Panc1 (cell line): ENCODE data around the gene EZH2. TPM values are rescaled to one million over a fixed set of nuclear protein-coding genes. Genes with fewer than 3 reads are reported as not detected.

ENCODE experiments used
- ATAC-seq: fragments of 200-7000 bp; cut with Tn5 transposase; 2 replicates; pipeline ENCODE4 v1.9.1; 2020; ENCODE audit warnings: mild to moderate bottlenecking, moderate library complexity
- BruUV-seq: library from RNA; stranded (reverse); fragments of 400-500 nt; replicated peaks from 2 replicates; lab custom pipeline; 2021; lab: Mats Ljungman, UMichigan
- CTCF ChIA-PET: fragments of 300-600 bp; sonication (Branson Sonifier 250); formaldehyde crosslinking; loops from one replicate; lab custom pipeline; 2022; ENCODE audit warnings: antibody characterized with exemption; lab: Charles Lee
- POLR2A ChIA-PET: fragments of 300-600 bp; sonication (Branson Sonifier 250); formaldehyde crosslinking; loops from one replicate; lab custom pipeline; 2022; ENCODE audit warnings: antibody characterized with exemption; lab: Charles Lee
- DNase-seq: peaks from one replicate; pipeline ENCODE4 v3.0.0-alpha.2; 2010; ENCODE audit warnings: low read depth, low spot score
- H3K27ac ChIP-seq: 2 replicates; pipeline ENCODE4 v1.5.1; 2011; ENCODE audit warnings: mild to moderate bottlenecking, low read length, inconsistent platforms
- H3K27me3 ChIP-seq: fragments of 200-500 bp; sonication (Bioruptor generic); 2 replicates; pipeline ENCODE4 v1.6.0; 2014; ENCODE audit warnings: low read length, inconsistent platforms; ENCODE audit not compliant: control insufficient read depth, insufficient read depth
- H3K36me3 ChIP-seq: fragments of 200-500 bp; sonication (Bioruptor generic); 2 replicates; pipeline ENCODE4 v1.5.1; 2014; ENCODE audit warnings: inconsistent platforms, mild to moderate bottlenecking, low read length, moderate library complexity; ENCODE audit not compliant: control insufficient read depth, insufficient read depth
- H3K4me1 ChIP-seq: 2 replicates; pipeline ENCODE4 v1.5.1; 2011; ENCODE audit warnings: inconsistent platforms, mild to moderate bottlenecking, low read length, moderate library complexity; ENCODE audit not compliant: control insufficient read depth, insufficient read depth
- H3K4me3 ChIP-seq, 2 experiments: 2 replicates each; pipeline ENCODE4 v1.5.1; 2011 to 2012; ENCODE audit warnings: low read depth in 2 of 2, low read length in 2 of 2, mild to moderate bottlenecking in 2 of 2, inconsistent platforms in 1 of 2, moderate library complexity in 1 of 2
- H3K9me3 ChIP-seq: fragments of 200-500 bp; sonication (Bioruptor generic); 2 replicates; pipeline ENCODE4 v1.5.1; 2014; ENCODE audit warnings: low read depth, mild to moderate bottlenecking, inconsistent platforms, low read length, moderate library complexity; ENCODE audit not compliant: control insufficient read depth, insufficient read depth
- CTCF ChIP-seq: fragments of 450-650 bp; IDR thresholded peaks from 2 replicates; pipeline ENCODE4 v1.5.1; 2017; ENCODE audit warnings: mild to moderate bottlenecking
- POLR2AphosphoS5 ChIP-seq: IDR thresholded peaks from 2 replicates; pipeline ENCODE4 v1.6.1; 2012; ENCODE audit warnings: mild to moderate bottlenecking, low read depth, low read length, moderate library complexity
- SIN3A ChIP-seq: IDR thresholded peaks from 2 replicates; pipeline ENCODE4 v1.6.1; 2012; ENCODE audit warnings: low read depth, mild to moderate bottlenecking, low read length, moderate library complexity, borderline replicate concordance; ENCODE audit not compliant: insufficient read depth
- TCF7L2 ChIP-seq: IDR thresholded peaks from 2 replicates; pipeline ENCODE4 v1.6.1; 2011; ENCODE audit warnings: mild to moderate bottlenecking, low read depth, low read length, inconsistent platforms
- in situ Hi-C: cut with HindIII; loops from 2 replicates; pipeline ENCODE4 v1.10.0; 2016; ENCODE audit warnings: low sequenced_read_pairs, low pct_unique_long_range_greater_than_20kb
- intact Hi-C: fragments of 100-400 bp; cut with micrococcal nuclease; formaldehyde crosslinking; loops from one replicate; pipeline ENCODE4 v1.10.0; 2022; ENCODE audit not compliant: unreplicated experiment
- total RNA-seq: library from RNA; stranded (reverse); gene quantifications from one replicate; pipeline ENCODE4 v1.2.1, GENCODE V29; 2021; ENCODE audit not compliant: unreplicated experiment
- TF ChIP-seq, protein P1 (sequence below), 2 experiments: IDR thresholded peaks; 2 replicates each; pipeline ENCODE4 v1.6.1; 2011 to 2012; ENCODE audit warnings: low read depth in 2 of 2, control low read depth in 1 of 2, low read length in 1 of 2, mild to moderate bottlenecking in 1 of 2, moderate library complexity in 1 of 2; ENCODE audit not compliant: insufficient read depth in 1 of 2

The EZH2 gene
- total RNA-seq, 1 experiment from 2014 or later = 38.3 TPM

GRCh38 chr7:148912151-148912550, 28.1 kb upstream of the EZH2 start:
- no peaks in the 10 kb centered on the region for H3K9me3 ChIP-seq
- no TSS peak for BruUV-seq
- CTCF ChIA-PET = no interaction called here

DNA sequence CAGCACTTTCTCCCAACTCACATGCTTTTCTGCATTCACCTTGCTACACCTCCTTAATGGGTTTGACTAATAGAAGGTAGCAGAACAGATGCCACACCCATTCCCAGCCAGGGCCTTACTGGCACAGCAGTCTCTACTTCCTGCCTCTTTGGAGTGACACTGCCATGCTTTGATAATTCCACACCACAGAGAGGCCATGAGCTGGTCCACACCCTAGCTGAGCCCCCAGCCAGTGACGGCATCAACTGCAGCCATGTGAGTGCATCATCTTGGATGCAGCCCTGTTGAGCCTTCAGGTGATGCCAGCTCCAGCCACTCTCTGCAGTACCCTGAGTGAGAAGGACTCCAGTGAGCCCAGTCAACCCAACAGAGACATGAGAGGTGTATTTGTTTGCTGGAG, 27.5 kb upstream of the EZH2 start:
- ChIA-PET POLR2A (interaction anchor here (0.6 kb wide), 1 partner anchor 26 kb away, joined by 5 read pairs; no protein-coding TSS in a partner anchor), CTCF (interaction anchor here (0.7 kb wide), 2 partner anchors 59 to 87 kb away, joined by 3 to 5 read pairs; no protein-coding TSS in a partner anchor)
- no TSS peak for BruUV-seq
- H3K4me1 ChIP-seq = peaks cover 22% of the 10 kb centered on the region
- H3K9me3 ChIP-seq = no peaks in the 10 kb centered on the region
- intact Hi-C loops (no loop called here), in situ Hi-C loops (no loop called here)
- H3K36me3 ChIP-seq = no peaks in the 10 kb centered on the region
- H3K27ac ChIP-seq = no peak overlapping the region
- DNase-seq (no peak), ATAC-seq (no peak)
- no peak for TF ChIP-seq POLR2AphosphoS5
- TF ChIP-seq, protein P1, sequence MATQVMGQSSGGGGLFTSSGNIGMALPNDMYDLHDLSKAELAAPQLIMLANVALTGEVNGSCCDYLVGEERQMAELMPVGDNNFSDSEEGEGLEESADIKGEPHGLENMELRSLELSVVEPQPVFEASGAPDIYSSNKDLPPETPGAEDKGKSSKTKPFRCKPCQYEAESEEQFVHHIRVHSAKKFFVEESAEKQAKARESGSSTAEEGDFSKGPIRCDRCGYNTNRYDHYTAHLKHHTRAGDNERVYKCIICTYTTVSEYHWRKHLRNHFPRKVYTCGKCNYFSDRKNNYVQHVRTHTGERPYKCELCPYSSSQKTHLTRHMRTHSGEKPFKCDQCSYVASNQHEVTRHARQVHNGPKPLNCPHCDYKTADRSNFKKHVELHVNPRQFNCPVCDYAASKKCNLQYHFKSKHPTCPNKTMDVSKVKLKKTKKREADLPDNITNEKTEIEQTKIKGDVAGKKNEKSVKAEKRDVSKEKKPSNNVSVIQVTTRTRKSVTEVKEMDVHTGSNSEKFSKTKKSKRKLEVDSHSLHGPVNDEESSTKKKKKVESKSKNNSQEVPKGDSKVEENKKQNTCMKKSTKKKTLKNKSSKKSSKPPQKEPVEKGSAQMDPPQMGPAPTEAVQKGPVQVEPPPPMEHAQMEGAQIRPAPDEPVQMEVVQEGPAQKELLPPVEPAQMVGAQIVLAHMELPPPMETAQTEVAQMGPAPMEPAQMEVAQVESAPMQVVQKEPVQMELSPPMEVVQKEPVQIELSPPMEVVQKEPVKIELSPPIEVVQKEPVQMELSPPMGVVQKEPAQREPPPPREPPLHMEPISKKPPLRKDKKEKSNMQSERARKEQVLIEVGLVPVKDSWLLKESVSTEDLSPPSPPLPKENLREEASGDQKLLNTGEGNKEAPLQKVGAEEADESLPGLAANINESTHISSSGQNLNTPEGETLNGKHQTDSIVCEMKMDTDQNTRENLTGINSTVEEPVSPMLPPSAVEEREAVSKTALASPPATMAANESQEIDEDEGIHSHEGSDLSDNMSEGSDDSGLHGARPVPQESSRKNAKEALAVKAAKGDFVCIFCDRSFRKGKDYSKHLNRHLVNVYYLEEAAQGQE (IDR thresholded peaks at IDR 0.05; ENCODE audit: insufficient read depth in 1 of 2, low read depth in 2 of 2, low read length in 1 of 2) = no peak
- TF ChIP-seq SIN3A = no peak
- H3K4me3 ChIP-seq = no peak overlapping the region
- no peaks in the 10 kb centered on the region for H3K27me3 ChIP-seq

More at GRCh38 chr7:148912151-148912550, 28.1 kb upstream of the EZH2 start:
- Histone ChIP-seq H3K4me1 (peaks cover 22% of the 10 kb centered on the region), H3K36me3 (no peaks in the 10 kb centered on the region), H3K4me3 (no peak overlapping the region), H3K27me3 (no peaks in the 10 kb centered on the region), H3K27ac (no peak overlapping the region)
- TF ChIP-seq, protein P1 (IDR thresholded peaks at IDR 0.05; ENCODE audit: insufficient read depth in 1 of 2, low read depth in 2 of 2, low read length in 1 of 2) = no peak
- TF ChIP-seq SIN3A (no peak), POLR2AphosphoS5 (no peak), CTCF (no peak), TCF7L2 (no peak)
- POLR2A ChIA-PET = interaction anchor here (0.6 kb wide), 1 partner anchor 26 kb away, joined by 5 read pairs; no protein-coding TSS in a partner anchor
- intact Hi-C loops = no loop called here
- DNase-seq (no peak), ATAC-seq (no peak)
- in situ Hi-C loops = no loop called here
